Astrocyte (in vitro differentiated cells and primary cell): Measurements from ENCODE around the gene DSCAM. TPM values are rescaled to one million over a fixed set of nuclear protein-coding genes. Genes with fewer than 3 reads are reported as not detected.

Experiments
- DNase-seq: peaks from one replicate; pipeline ENCODE4 v3.0.0-alpha.2; 2010; ENCODE audit warnings: low read depth
- FAIRE-seq: peaks from 2 replicates; lab custom pipeline; 2011; peaks lifted over from hg19 to GRCh38; lab: Jason Lieb, UNC
- H2AFZ ChIP-seq: 2 replicates; pipeline ENCODE4 v1.6.0; 2012; ENCODE audit warnings: low read depth, low read length, inconsistent platforms
- H3K27ac ChIP-seq: 2 replicates; pipeline ENCODE4 v1.5.1; 2011; ENCODE audit warnings: low read depth, low read length, inconsistent platforms
- H3K27me3 ChIP-seq: 2 replicates; pipeline ENCODE4 v1.6.0; 2011; ENCODE audit warnings: low read length, inconsistent platforms; ENCODE audit not compliant: insufficient read depth
- H3K36me3 ChIP-seq: 2 replicates; pipeline ENCODE4 v1.5.1; 2011; ENCODE audit warnings: low read length, inconsistent platforms; ENCODE audit not compliant: insufficient read depth
- H3K4me1 ChIP-seq: 2 replicates; pipeline ENCODE4 v1.5.1; 2011; ENCODE audit warnings: low read length, inconsistent platforms; ENCODE audit not compliant: insufficient read depth
- H3K4me2 ChIP-seq: 2 replicates; pipeline ENCODE4 v1.6.0; 2012; ENCODE audit warnings: low read length, inconsistent platforms
- H3K4me3 ChIP-seq: 2 replicates; pipeline ENCODE4 v1.5.1; 2011; ENCODE audit warnings: low read depth, mild to moderate bottlenecking, low read length, inconsistent platforms; ENCODE audit not compliant: insufficient read depth
- H3K79me2 ChIP-seq: 2 replicates; pipeline ENCODE4 v1.6.0; 2012; ENCODE audit warnings: mild to moderate bottlenecking, low read length, inconsistent platforms; ENCODE audit not compliant: insufficient read depth
- H3K9ac ChIP-seq: 2 replicates; pipeline ENCODE4 v1.6.0; 2012; ENCODE audit warnings: mild to moderate bottlenecking, low read length, inconsistent platforms
- H3K9me3 ChIP-seq: 2 replicates; pipeline ENCODE4 v1.5.1; 2012; ENCODE audit warnings: low read depth, mild to moderate bottlenecking, low read length, inconsistent platforms; ENCODE audit not compliant: insufficient read depth
- H4K20me1 ChIP-seq: 2 replicates; pipeline ENCODE4 v1.6.0; 2012; ENCODE audit warnings: low read length, inconsistent platforms; ENCODE audit not compliant: insufficient read depth
- H3K27ac Mint-ChIP-seq: one replicate; pipeline ENCODE4 v1.8.0; 2021; ENCODE audit warnings: mild to moderate bottlenecking, mixed read lengths; ENCODE audit not compliant: unreplicated experiment
- H3K27me3 Mint-ChIP-seq: one replicate; pipeline ENCODE4 v1.8.0; 2021; ENCODE audit warnings: low read depth, mixed read lengths; ENCODE audit not compliant: unreplicated experiment
- H3K36me3 Mint-ChIP-seq: one replicate; pipeline ENCODE4 v1.8.0; 2021; ENCODE audit warnings: low read depth, mixed read lengths; ENCODE audit not compliant: unreplicated experiment
- H3K4me1 Mint-ChIP-seq: one replicate; pipeline ENCODE4 v1.8.0; 2021; ENCODE audit warnings: low read depth, mixed read lengths; ENCODE audit not compliant: unreplicated experiment
- H3K4me3 Mint-ChIP-seq: one replicate; pipeline ENCODE4 v1.8.0; 2021; ENCODE audit warnings: mild to moderate bottlenecking, moderate library complexity, mixed read lengths; ENCODE audit not compliant: unreplicated experiment
- H3K9me3 Mint-ChIP-seq: one replicate; pipeline ENCODE4 v1.8.0; 2021; ENCODE audit warnings: mild to moderate bottlenecking, mixed read lengths; ENCODE audit not compliant: unreplicated experiment
- EZH2 ChIP-seq: IDR thresholded peaks from 2 replicates; pipeline ENCODE4 v1.6.1; 2012; ENCODE audit warnings: mild to moderate bottlenecking, low read length, inconsistent platforms; ENCODE audit not compliant: insufficient read depth
- total RNA-seq: library from RNA; stranded (reverse); gene quantifications from 2 replicates; pipeline ENCODE4 v1.2.1, GENCODE V29; 2021
- TF ChIP-seq, protein P1 (sequence below): IDR thresholded peaks from 2 replicates; pipeline ENCODE4 v1.5.1; 2011; ENCODE audit warnings: low read depth, mild to moderate bottlenecking, inconsistent platforms, low read length, moderate library complexity; ENCODE audit not compliant: insufficient read depth

Gene DSCAM
- total RNA-seq, 1 donor from 2014 or later = 0.18 TPM

DNA sequence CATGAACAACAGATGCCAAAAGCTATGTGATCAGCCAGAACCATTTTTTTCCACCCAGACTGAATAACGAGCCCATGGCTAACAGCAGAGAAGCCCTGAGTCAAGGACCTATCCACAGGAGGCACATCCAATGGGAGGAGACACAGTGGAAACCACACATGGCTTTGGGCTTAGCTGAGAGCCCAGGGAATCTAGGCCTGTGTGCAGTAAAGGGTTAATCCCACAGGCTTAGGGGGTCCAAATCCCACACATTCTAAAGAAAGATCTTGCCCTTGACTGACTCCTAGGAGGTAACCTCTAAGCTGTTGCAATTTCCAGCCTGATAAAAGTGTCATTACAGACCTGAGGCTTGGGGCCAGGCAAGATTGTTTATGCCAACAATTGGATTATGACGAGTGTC is 194.5 kb downstream of the DSCAM start:
- Histone ChIP-seq H3K36me3 (no peaks in the 10 kb centered on the region), H3K4me1 (no peaks in the 10 kb centered on the region), H3K4me3 (no peak overlapping the region), H3K9ac (no peak overlapping the region), H4K20me1 (no peaks in the 10 kb centered on the region), H3K27ac (no peak overlapping the region), H3K79me2 (no peaks in the 10 kb centered on the region), H2AFZ (no peak overlapping the region), H3K27me3 (no peaks in the 10 kb centered on the region), H3K4me2 (no peak overlapping the region), H3K9me3 (no peaks in the 10 kb centered on the region)
- no peak overlapping the region for H3K4me3 Mint-ChIP-seq
- no peaks in the 10 kb centered on the region for H3K4me1 Mint-ChIP-seq
- FAIRE-seq = no peak
- TF ChIP-seq, protein P1, sequence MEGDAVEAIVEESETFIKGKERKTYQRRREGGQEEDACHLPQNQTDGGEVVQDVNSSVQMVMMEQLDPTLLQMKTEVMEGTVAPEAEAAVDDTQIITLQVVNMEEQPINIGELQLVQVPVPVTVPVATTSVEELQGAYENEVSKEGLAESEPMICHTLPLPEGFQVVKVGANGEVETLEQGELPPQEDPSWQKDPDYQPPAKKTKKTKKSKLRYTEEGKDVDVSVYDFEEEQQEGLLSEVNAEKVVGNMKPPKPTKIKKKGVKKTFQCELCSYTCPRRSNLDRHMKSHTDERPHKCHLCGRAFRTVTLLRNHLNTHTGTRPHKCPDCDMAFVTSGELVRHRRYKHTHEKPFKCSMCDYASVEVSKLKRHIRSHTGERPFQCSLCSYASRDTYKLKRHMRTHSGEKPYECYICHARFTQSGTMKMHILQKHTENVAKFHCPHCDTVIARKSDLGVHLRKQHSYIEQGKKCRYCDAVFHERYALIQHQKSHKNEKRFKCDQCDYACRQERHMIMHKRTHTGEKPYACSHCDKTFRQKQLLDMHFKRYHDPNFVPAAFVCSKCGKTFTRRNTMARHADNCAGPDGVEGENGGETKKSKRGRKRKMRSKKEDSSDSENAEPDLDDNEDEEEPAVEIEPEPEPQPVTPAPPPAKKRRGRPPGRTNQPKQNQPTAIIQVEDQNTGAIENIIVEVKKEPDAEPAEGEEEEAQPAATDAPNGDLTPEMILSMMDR = no peak
- TF ChIP-seq EZH2 = no peak
- no peaks in the 10 kb centered on the region for H3K36me3 Mint-ChIP-seq
- no peak overlapping the region for H3K27ac Mint-ChIP-seq
- H3K27me3 Mint-ChIP-seq = no peaks in the 10 kb centered on the region
- peaks cover 7% of the 10 kb centered on the region for H3K9me3 Mint-ChIP-seq
- no peak for DNase-seq

DNA sequence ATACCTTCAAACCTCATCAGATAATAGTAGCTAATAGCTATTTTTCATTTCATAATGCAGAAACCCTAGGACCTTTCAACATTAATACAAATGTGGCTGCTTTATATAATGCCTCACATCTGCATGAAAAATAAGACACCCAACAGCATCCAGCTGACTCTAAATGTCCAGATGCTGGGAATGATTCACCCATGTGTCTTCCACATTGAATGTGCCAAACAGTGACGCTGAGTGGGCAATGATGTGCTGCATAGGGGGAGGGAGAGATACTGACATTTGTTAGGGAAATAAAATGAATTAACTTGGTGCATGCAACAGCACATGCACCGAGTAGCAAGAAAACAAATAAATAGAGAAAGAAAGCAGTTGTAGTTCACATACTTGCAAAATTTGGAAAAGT is 199.3 kb downstream of the DSCAM start:
- H3K27ac ChIP-seq = no peak overlapping the region
- no peaks in the 10 kb centered on the region for H3K36me3 ChIP-seq
- no peaks in the 10 kb centered on the region for H4K20me1 ChIP-seq
- Mint-ChIP-seq H3K4me3 (no peak overlapping the region), H3K27me3 (no peaks in the 10 kb centered on the region), H3K9me3 (peaks cover 15% of the 10 kb centered on the region), H3K27ac (no peak overlapping the region), H3K36me3 (no peaks in the 10 kb centered on the region), H3K4me1 (no peaks in the 10 kb centered on the region)
- no peaks in the 10 kb centered on the region for H3K9me3 ChIP-seq
- no peak for FAIRE-seq
- no peak for DNase-seq
- H3K4me3 ChIP-seq = no peak overlapping the region
- TF ChIP-seq, protein P1 = no peak
- TF ChIP-seq EZH2 = no peak
- H3K4me2 ChIP-seq = no peak overlapping the region
- no peaks in the 10 kb centered on the region for H3K27me3 ChIP-seq
- no peaks in the 10 kb centered on the region for H3K4me1 ChIP-seq
- no peak overlapping the region for H3K9ac ChIP-seq
- no peaks in the 10 kb centered on the region for H3K79me2 ChIP-seq
- H2AFZ ChIP-seq = no peak overlapping the region

DNA sequence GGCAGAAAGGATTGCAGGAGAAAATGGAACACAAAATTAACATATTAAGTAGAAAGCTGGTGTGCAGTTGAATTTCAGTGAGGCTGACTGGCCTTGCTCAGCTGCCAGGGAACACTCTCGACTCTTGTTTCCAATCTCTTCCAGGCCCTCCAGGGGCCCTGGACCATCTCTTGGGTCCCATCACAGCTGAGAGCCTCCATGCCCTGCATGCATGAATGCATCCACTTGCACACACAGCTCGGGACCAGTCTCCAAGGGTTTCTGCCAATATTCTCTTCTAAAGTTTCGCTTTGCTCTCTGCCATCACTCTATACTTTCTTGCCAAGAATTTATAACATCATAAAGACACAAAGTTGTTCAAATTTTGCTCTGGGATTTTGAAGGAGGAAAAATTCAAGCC is 200.3 kb downstream of the DSCAM start:
- no peak overlapping the region for H3K27ac ChIP-seq
- no peak overlapping the region for H3K4me3 Mint-ChIP-seq
- H3K79me2 ChIP-seq = no peaks in the 10 kb centered on the region
- no peaks in the 10 kb centered on the region for H3K27me3 ChIP-seq
- no peak overlapping the region for H2AFZ ChIP-seq
- DNase-seq = no peak
- FAIRE-seq = no peak
- no peak overlapping the region for H3K4me2 ChIP-seq
- no peaks in the 10 kb centered on the region for H3K27me3 Mint-ChIP-seq
- no peak overlapping the region for H3K27ac Mint-ChIP-seq
- no peaks in the 10 kb centered on the region for H3K4me1 ChIP-seq
- H3K36me3 ChIP-seq = no peaks in the 10 kb centered on the region
- no peaks in the 10 kb centered on the region for H3K4me1 Mint-ChIP-seq
- H3K36me3 Mint-ChIP-seq = no peaks in the 10 kb centered on the region
- no peaks in the 10 kb centered on the region for H4K20me1 ChIP-seq
- H3K9ac ChIP-seq = no peak overlapping the region
- TF ChIP-seq EZH2 = no peak
- TF ChIP-seq, protein P1 = no peak
- H3K9me3 ChIP-seq = no peaks in the 10 kb centered on the region
- no peak overlapping the region for H3K4me3 ChIP-seq
- peaks cover 15% of the 10 kb centered on the region for H3K9me3 Mint-ChIP-seq
